HFFc6 (cell line): ENCODE data around the gene SERTAD1. TPM values are rescaled to one million over a fixed set of nuclear protein-coding genes. Genes with fewer than 3 reads are reported as not detected.

Source experiments
- DNase-seq: peaks from one replicate; pipeline ENCODE4 v3.0.0-alpha.2; 2018
- H3K27ac Mint-ChIP-seq: 2 replicates; pipeline ENCODE4 v1.8.0; 2020; ENCODE audit warnings: mild to moderate bottlenecking, mixed read lengths
- H3K27me3 Mint-ChIP-seq: 2 replicates; pipeline ENCODE4 v1.8.0; 2021; ENCODE audit warnings: mild to moderate bottlenecking, moderate library complexity, mixed read lengths; ENCODE audit not compliant: insufficient read depth
- H3K36me3 Mint-ChIP-seq: 2 replicates; pipeline ENCODE4 v1.8.0; 2021; ENCODE audit warnings: low read depth, mixed read lengths
- H3K4me1 Mint-ChIP-seq: 2 replicates; pipeline ENCODE4 v1.8.0; 2020; ENCODE audit warnings: low read depth, mixed read lengths
- H3K4me3 Mint-ChIP-seq: 2 replicates; pipeline ENCODE4 v1.8.0; 2020; ENCODE audit warnings: mild to moderate bottlenecking, moderate library complexity, mixed read lengths
- H3K9me3 Mint-ChIP-seq: 2 replicates; pipeline ENCODE4 v1.8.0; 2020; ENCODE audit warnings: mild to moderate bottlenecking, mixed read lengths
- CTCF ChIP-seq: fragments of 200-600 bp; sonication (generic); IDR thresholded peaks from 2 replicates; pipeline ENCODE4 v1.5.0; 2021; ENCODE audit warnings: antibody characterized with exemption, mild to moderate bottlenecking
- total RNA-seq, 6 experiments: library from RNA; stranded (reverse); fragmentation: NEBNext Ultra II Directional; extraction: Animal tissue kit (Norgen Biotek cat#: 25700); gene quantifications; 2 replicates in 1 of 6; 3 replicates in 5 of 6; pipeline ENCODE4 v1.2.3, GENCODE V29; 2021

The SERTAD1 gene
- total RNA-seq, 6 experiments from 2014 or later, result 18.5 to 25.4 (median 21.2) TPM

- Mint-ChIP-seq H3K36me3 (no peaks in the 10 kb centered on the region), H3K4me3 (no peak overlapping the region), H3K27ac (no peak overlapping the region), H3K9me3 (no peaks in the 10 kb centered on the region), H3K4me1 (peaks cover 13% of the 10 kb centered on the region), H3K27me3 (peaks cover 8% of the 10 kb centered on the region)
- TF ChIP-seq CTCF, result no peak
- no peak for DNase-seq
Measured at GRCh38 chr19:40400559-40400958, 25.2 kb downstream of the SERTAD1 start.

GRCh38 chr19:40398417-40399131, 27.2 kb downstream of the SERTAD1 start:
- no peak overlapping the region for H3K4me3 Mint-ChIP-seq
- TF ChIP-seq CTCF, result no peak
- H3K4me1 Mint-ChIP-seq, result peaks cover 13% of the 10 kb centered on the region
- H3K27ac Mint-ChIP-seq, result no peak overlapping the region
- H3K27me3 Mint-ChIP-seq, result peaks cover 9% of the 10 kb centered on the region
- H3K36me3 Mint-ChIP-seq, result no peaks in the 10 kb centered on the region
- DNase-seq, result no peak
- no peaks in the 10 kb centered on the region for H3K9me3 Mint-ChIP-seq

GRCh38 chr19:40397568-40397906, 28.3 kb downstream of the SERTAD1 start:
- Mint-ChIP-seq H3K4me1 (peaks cover 6% of the 10 kb centered on the region; the same call in 1 of the 2 replicates), H3K27ac (no peak overlapping the region), H3K9me3 (no peaks in the 10 kb centered on the region), H3K4me3 (no peak overlapping the region), H3K36me3 (no peaks in the 10 kb centered on the region), H3K27me3 (peaks cover 9% of the 10 kb centered on the region)
- TF ChIP-seq CTCF, result no peak
- no peak for DNase-seq

GRCh38 chr19:40396886-40397567, 28.8 kb downstream of the SERTAD1 start:
- Mint-ChIP-seq H3K4me1 (peaks cover 6% of the 10 kb centered on the region; the same call in 1 of the 2 replicates), H3K9me3 (no peaks in the 10 kb centered on the region), H3K4me3 (no peak overlapping the region), H3K36me3 (no peaks in the 10 kb centered on the region), H3K27ac (no peak overlapping the region), H3K27me3 (peaks cover 9% of the 10 kb centered on the region)
- no peak for TF ChIP-seq CTCF
- no peak for DNase-seq

- Mint-ChIP-seq H3K4me3 (no peak overlapping the region), H3K27me3 (peaks cover 9% of the 10 kb centered on the region), H3K9me3 (no peaks in the 10 kb centered on the region), H3K36me3 (no peaks in the 10 kb centered on the region), H3K4me1 (peaks cover 5% of the 10 kb centered on the region; the same call in 1 of the 2 replicates), H3K27ac (no peak overlapping the region)
- no peak for TF ChIP-seq CTCF
- DNase-seq, result no peak
Measured at GRCh38 chr19:40395956-40396355, 29.8 kb downstream of the SERTAD1 start.
